ENCODE data around the gene CSNK1A1.
"Not testable (repeated sequence)": the region's sequence is repeated elsewhere in the genome, so short reads cannot be mapped to it uniquely, and the experiment has no call there.

The CSNK1A1 gene

GRCh38 chr5:149551227-149552037 is at the start of gene CSNK1A1:
TSS of gene CSNK1A1 (minus strand) at chr5:149551439. CDS start at chr5:149550964, 475 bp downstream.
- peak; percentile 98 for DNase-seq

GRCh38 chr5:149600932-149601331 is 49.7 kb upstream of the CSNK1A1 start:
- no peak for DNase-seq

GRCh38 chr5:149599375-149599774 is 48.1 kb upstream of the CSNK1A1 start:
- no peak for DNase-seq

GRCh38 chr5:149598966-149599365 is 47.7 kb upstream of the CSNK1A1 start:
- no peak for DNase-seq

- DNase-seq, result not testable (repeated sequence)
Measured at GRCh38 chr5:149598234-149598633, 47.0 kb upstream of the CSNK1A1 start.

- no peak for DNase-seq
Measured at GRCh38 chr5:149597618-149598017, 46.4 kb upstream of the CSNK1A1 start.

GRCh38 chr5:149596712-149597111 is 45.5 kb upstream of the CSNK1A1 start:
- no peak for DNase-seq

- DNase-seq, result peak; percentile 19
Measured at GRCh38 chr5:149595105-149595504, 43.9 kb upstream of the CSNK1A1 start.

GRCh38 chr5:149594206-149594895 is 43.1 kb upstream of the CSNK1A1 start:
- no peak for DNase-seq

GRCh38 chr5:149593370-149593769 is 42.1 kb upstream of the CSNK1A1 start:
- no peak for DNase-seq

- DNase-seq, result no peak
Measured at GRCh38 chr5:149588936-149589335, 37.7 kb upstream of the CSNK1A1 start.

- no peak for DNase-seq
Measured at GRCh38 chr5:149586708-149587318, 35.6 kb upstream of the CSNK1A1 start.

- DNase-seq, result no peak
Measured at GRCh38 chr5:149585910-149586309, 34.7 kb upstream of the CSNK1A1 start.

GRCh38 chr5:149584121-149584520 is 32.9 kb upstream of the CSNK1A1 start:
- no peak for DNase-seq

GRCh38 chr5:149583394-149583793 is 32.2 kb upstream of the CSNK1A1 start:
- DNase-seq, result no peak

GRCh38 chr5:149581931-149582768 is 30.9 kb upstream of the CSNK1A1 start:
- no peak for DNase-seq

- peak; percentile 38 for DNase-seq
Measured at GRCh38 chr5:149581192-149581861, 30.1 kb upstream of the CSNK1A1 start, which contains the start of gene ARHGEF37. TSS of gene ARHGEF37 (plus strand) at chr5:149581498. CDS start at chr5:149597770, 16,272 bp downstream.

- DNase-seq, result no peak
Measured at GRCh38 chr5:149580808-149581191, 29.6 kb upstream of the CSNK1A1 start.

GRCh38 chr5:149578896-149579295 is 27.7 kb upstream of the CSNK1A1 start:
- no peak for DNase-seq

- no peak for DNase-seq
Measured at GRCh38 chr5:149576021-149576420, 24.8 kb upstream of the CSNK1A1 start.

- DNase-seq, result no peak
Measured at GRCh38 chr5:149575131-149575530, 23.9 kb upstream of the CSNK1A1 start.

- no peak for DNase-seq
Measured at GRCh38 chr5:149572576-149573231, 21.5 kb upstream of the CSNK1A1 start.
